Measurements from ENCODE around the gene POMP.

The POMP gene

GRCh38 chr13:28658796-28659620, at the start of gene POMP:
Gene POMP (plus strand): TSS chr13:28659130. CDS start chr13:28659185, 55 bp downstream.
- H3K4me2 ChIP-seq: peak within 1 kb of the TSS; percentile 86 to 96 (median 89)
- peaks cover 37 to 49% (median 43%) of the 10 kb centered on the region in 11 experiments; a peak in 21 of 22 replicates for H4K20me1 ChIP-seq
- peaks cover 43 to 60% (median 49%) of the 10 kb centered on the region in 10 experiments for H3K4me1 ChIP-seq
- H3K9me3 ChIP-seq (replicated peaks in 1 of 11): no peaks in the 10 kb centered on the region
- peak within 1 kb of the TSS; percentile 90 to 98 (median 94) for H3K9ac ChIP-seq
- H3K36me3 ChIP-seq: peaks cover 30 to 40% (median 38%) of the 10 kb centered on the region in 11 experiments
- H3K27me3 ChIP-seq: no peaks in the 10 kb centered on the region
- H3K4me3 ChIP-seq: peak within 1 kb of the TSS; percentile 77 to 97 (median 92)
- no peak for TF ChIP-seq Cebpa-rat (IDR thresholded peaks at IDR 0.05)
- H3K27ac ChIP-seq: peak within 1 kb of the TSS; percentile 85 to 99 (median 96)

DNA sequence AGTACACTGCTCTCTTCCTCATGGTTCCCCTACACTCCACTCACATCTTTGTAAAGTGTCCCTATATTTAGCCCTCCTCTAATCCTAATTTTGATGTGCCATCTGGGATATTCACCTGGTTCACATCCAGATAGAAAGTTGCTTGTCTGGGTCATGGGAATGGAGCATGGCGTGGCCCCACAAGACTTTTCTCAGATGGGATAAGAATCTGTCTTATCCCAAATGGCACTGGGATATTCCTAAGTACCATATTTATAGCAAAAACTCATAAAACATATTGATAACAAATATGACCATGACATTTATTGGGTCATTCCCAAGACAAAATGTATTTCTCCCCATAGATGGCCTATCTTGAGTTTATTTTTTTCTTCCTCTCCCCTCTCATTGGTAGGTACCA, 49.5 kb upstream of the POMP start:
- Histone ChIP-seq H3K4me2 (peak overlapping the region in 2 of 11 experiments; percentile 10 to 71; a peak in 2 of 22 replicates), H3K27ac (no peak overlapping the region), H3K27me3 (no peaks in the 10 kb centered on the region), H3K36me3 (no peaks in the 10 kb centered on the region), H3K9me3 (replicated peaks in 1 of 11) (peaks cover 0 to 3% (median 0%) of the 10 kb centered on the region in 11 experiments; a peak in 1 of 22 replicates), H3K4me3 (no peak overlapping the region), H3K9ac (no peak overlapping the region), H3K4me1 (peaks cover 14 to 43% (median 19%) of the 10 kb centered on the region in 10 experiments), H4K20me1 (no peaks in the 10 kb centered on the region)
- TF ChIP-seq Cebpa-rat (IDR thresholded peaks at IDR 0.05): no peak

DNA sequence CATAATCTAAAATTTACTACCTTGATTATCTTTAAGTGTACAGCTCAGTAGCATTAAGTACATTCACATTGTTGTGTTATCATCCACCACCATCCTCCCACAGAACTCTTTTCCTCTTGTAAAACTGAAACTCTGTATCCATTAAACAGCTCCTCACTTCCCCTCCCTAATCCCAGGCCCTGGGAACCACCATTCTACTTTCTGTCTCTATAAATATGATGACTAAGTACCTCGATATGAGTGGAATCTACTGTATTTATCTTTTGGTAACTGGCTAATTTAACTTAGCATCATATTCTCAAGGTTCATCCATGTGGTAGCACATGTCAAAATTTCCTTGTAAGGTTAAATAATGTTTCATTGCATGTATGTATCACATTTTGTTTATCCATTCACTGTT, 49.0 kb upstream of the POMP start:
- no peak overlapping the region for H3K27ac ChIP-seq
- TF ChIP-seq Cebpa-rat (IDR thresholded peaks at IDR 0.05): no peak
- peak overlapping the region in 2 of 11 experiments; percentile 10 to 71; a peak in 3 of 22 replicates for H3K4me2 ChIP-seq
- no peaks in the 10 kb centered on the region for H3K27me3 ChIP-seq
- peaks cover 14 to 43% (median 19%) of the 10 kb centered on the region in 10 experiments for H3K4me1 ChIP-seq
- no peaks in the 10 kb centered on the region for H3K36me3 ChIP-seq
- no peak overlapping the region for H3K4me3 ChIP-seq
- H3K9me3 ChIP-seq (replicated peaks in 1 of 11): peaks cover 0 to 3% (median 0%) of the 10 kb centered on the region in 11 experiments; a peak in 1 of 22 replicates
- no peak overlapping the region for H3K9ac ChIP-seq
- H4K20me1 ChIP-seq: no peaks in the 10 kb centered on the region

DNA sequence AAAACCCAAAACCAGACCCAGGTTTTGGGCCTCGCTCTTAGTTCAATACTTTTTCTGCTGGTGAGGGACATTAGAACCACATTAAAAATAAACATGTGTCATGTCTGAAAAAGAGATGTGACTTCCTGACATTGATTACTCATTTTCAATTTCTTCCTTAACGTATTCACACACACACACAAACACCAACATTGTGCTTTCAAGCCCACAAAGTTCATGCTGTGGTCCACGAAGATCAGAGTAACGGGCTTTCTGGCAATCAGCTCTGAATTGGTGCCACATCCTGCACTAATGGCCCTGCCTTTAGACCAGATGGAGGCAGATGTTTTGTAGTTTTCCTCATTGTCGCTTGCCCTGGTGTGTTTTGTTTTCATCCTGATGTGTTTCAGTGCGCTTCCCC, 47.9 kb upstream of the POMP start:
- Histone ChIP-seq H3K9me3 (replicated peaks in 1 of 11) (peaks cover 0 to 3% (median 0%) of the 10 kb centered on the region in 11 experiments; a peak in 1 of 22 replicates), H3K4me3 (no peak overlapping the region), H3K4me2 (peak overlapping the region; percentile 16 to 86 (median 57); a peak in 18 of 22 replicates), H3K9ac (peak overlapping the region in 1 of 11 experiments; percentile 22; a peak in 1 of 22 replicates), H3K27me3 (no peaks in the 10 kb centered on the region), H3K27ac (peak overlapping the region in 4 of 11 experiments; percentile 2 to 60 (median 52); a peak in 5 of 22 replicates), H3K36me3 (no peaks in the 10 kb centered on the region), H3K4me1 (peaks cover 14 to 43% (median 19%) of the 10 kb centered on the region in 10 experiments), H4K20me1 (no peaks in the 10 kb centered on the region)
- TF ChIP-seq Cebpa-rat (IDR thresholded peaks at IDR 0.05): no peak

GRCh38 chr13:28611654-28612131, 47.2 kb upstream of the POMP start:
- Histone ChIP-seq H3K4me3 (no peak overlapping the region), H3K4me2 (peak overlapping the region; percentile 16 to 86 (median 57)), H3K36me3 (no peaks in the 10 kb centered on the region), H3K4me1 (peaks cover 14 to 43% (median 19%) of the 10 kb centered on the region in 10 experiments), H4K20me1 (no peaks in the 10 kb centered on the region), H3K9me3 (replicated peaks in 1 of 11) (peaks cover 0 to 3% (median 0%) of the 10 kb centered on the region in 11 experiments; a peak in 1 of 22 replicates), H3K27me3 (no peaks in the 10 kb centered on the region), H3K9ac (peak overlapping the region in 1 of 11 experiments; percentile 22; a peak in 1 of 22 replicates), H3K27ac (peak overlapping the region in 6 of 11 experiments; percentile 13 to 60 (median 38); a peak in 8 of 22 replicates)
- TF ChIP-seq Cebpa-rat (IDR thresholded peaks at IDR 0.05): no peak

DNA sequence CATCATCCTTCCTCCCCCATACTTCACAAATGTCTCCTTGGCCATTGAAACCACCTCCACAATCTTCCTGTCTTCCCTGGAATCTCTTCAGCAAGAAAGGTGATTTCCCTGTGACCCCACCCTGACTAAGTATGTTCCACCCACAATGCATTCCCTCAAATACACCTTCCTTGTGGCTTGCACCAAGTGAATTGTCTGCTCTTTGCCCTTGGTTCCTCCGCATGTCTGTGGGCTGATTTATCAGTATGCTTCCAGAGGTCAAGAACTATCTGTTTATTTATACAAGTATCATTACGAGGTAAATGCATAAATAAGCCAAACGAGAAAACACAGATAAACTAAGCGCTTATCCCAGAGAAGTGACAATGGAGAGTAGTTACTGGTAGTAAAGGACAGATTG, 45.4 kb upstream of the POMP start:
- no peaks in the 10 kb centered on the region for H4K20me1 ChIP-seq
- no peak for TF ChIP-seq Cebpa-rat (IDR thresholded peaks at IDR 0.05)
- no peak overlapping the region for H3K4me3 ChIP-seq
- H3K27ac ChIP-seq: no peak overlapping the region
- no peaks in the 10 kb centered on the region for H3K36me3 ChIP-seq
- no peak overlapping the region; a peak in 1 of 22 replicates for H3K4me2 ChIP-seq
- no peak overlapping the region for H3K9ac ChIP-seq
- peaks cover 0 to 6% (median 0%) of the 10 kb centered on the region in 11 experiments; a peak in 3 of 22 replicates for H3K9me3 ChIP-seq (replicated peaks in 1 of 11)
- H3K4me1 ChIP-seq: peaks cover 13 to 43% (median 18%) of the 10 kb centered on the region in 10 experiments
- H3K27me3 ChIP-seq: no peaks in the 10 kb centered on the region

DNA sequence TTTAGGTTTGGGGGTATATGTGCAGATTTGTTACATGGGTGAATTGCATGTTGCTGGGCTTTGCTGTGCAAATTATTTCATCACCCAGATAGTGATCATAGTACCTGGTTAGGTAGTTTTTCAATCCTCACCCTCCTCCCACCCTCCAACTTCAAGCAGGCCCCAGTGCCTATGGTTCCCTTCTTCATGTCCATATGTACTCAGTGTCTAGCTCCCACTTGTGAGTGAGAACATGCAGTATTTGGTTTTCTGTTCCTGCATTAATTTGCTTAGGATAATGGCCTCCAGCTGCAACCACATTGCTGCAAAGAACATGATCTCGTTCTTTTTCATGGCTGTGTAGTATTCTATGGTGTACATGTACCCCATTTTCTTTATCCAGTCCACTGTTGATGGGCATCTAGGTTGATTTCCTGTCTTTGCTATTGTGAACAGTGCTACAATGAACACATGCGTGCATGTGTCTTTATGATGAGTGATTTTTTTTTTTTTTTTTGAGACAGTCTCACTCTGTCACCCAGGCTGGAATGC, 42.9 kb upstream of the POMP start:
- no peak for TF ChIP-seq Cebpa-rat (IDR thresholded peaks at IDR 0.05)
- no peaks in the 10 kb centered on the region for H3K27me3 ChIP-seq
- no peak overlapping the region for H3K9ac ChIP-seq

GRCh38 chr13:28618230-28618994, 40.5 kb upstream of the POMP start:
- no peaks in the 10 kb centered on the region for H3K27me3 ChIP-seq
- no peak overlapping the region for H3K27ac ChIP-seq
- peaks cover 0 to 40% (median 23%) of the 10 kb centered on the region in 10 experiments; a peak in 14 of 20 replicates for H3K4me1 ChIP-seq
- no peak overlapping the region for H3K9ac ChIP-seq
- no peaks in the 10 kb centered on the region for H4K20me1 ChIP-seq
- no peak for TF ChIP-seq Cebpa-rat (IDR thresholded peaks at IDR 0.05)
- peaks cover 0 to 17% (median 0%) of the 10 kb centered on the region in 11 experiments; a peak in 2 of 22 replicates for H3K9me3 ChIP-seq (replicated peaks in 1 of 11)
- no peaks in the 10 kb centered on the region for H3K36me3 ChIP-seq
- H3K4me3 ChIP-seq: no peak overlapping the region
- H3K4me2 ChIP-seq: no peak overlapping the region

More for the DNA sequence above, 42.9 kb upstream of the POMP start:
- Histone ChIP-seq H3K36me3 (no peaks in the 10 kb centered on the region), H3K27ac (no peak overlapping the region), H3K4me2 (no peak overlapping the region), H3K4me1 (peaks cover 13 to 36% (median 26%) of the 10 kb centered on the region in 10 experiments), H4K20me1 (no peaks in the 10 kb centered on the region), H3K4me3 (no peak overlapping the region), H3K9me3 (replicated peaks in 1 of 11) (peaks cover 0 to 12% (median 0%) of the 10 kb centered on the region in 11 experiments; a peak in 3 of 22 replicates)
